ENCODE data around the gene DGKE.

DGKE gene

DNA sequence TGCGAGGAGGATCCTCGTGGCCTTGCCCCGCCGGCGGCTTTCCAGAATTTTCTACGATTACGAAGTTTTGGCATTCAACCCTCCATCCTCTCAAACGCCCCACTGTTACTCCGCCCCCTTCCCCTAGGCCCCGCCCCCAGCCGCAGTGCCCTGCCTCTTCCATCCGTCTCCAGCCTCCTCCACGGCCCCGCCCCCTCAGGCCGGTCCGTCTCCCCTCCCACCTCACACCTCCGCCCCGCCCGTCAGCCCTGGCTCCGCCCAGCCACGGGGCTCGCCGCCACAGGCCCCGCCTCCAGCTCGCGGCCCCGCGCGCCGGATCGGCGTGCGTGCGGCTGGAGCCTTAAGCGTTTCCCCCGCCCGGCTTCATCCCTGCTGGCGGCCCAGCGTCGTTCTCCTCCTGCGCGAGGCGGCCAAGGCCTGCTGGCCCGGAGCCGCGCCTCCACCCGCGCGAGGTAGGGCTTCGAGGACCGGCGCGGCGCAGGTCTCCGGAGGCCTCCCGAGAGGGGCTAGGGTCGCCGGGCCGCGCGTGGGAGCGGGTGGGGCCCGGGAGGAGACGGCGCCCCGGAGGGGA is at the start of gene DGKE, which contains the start of gene C17orf67:
Gene DGKE (plus strand): TSS at position 343 of the 571 bp plus-strand sequence. CDS start 645 bp downstream, outside the sequence.
Gene C17orf67 (minus strand): TSS at position 112 of the 571 bp plus-strand sequence. CDS start 18,110 bp downstream, outside the sequence.
- peak; percentile 91 for DNase-seq

DNA sequence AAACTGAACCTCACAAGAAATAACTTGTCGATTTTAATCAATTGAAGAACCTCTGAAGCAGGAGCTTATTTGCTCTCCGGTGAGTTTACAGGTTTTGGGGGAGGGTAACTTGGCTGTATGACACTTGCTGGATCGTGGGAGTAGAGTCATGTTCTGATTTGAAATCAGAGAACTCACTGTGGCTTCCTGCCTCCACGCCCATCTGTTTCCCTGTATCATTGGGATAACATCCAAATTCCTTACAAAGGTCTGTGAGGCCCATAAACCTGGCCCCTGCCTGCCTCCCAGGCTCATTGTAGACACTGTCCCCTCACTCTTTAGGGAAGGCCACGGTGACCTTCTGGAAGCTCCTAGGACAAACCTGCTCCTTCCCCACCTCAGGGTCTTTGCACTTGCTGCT is 48.5 kb upstream of the DGKE start:
- DNase-seq: no peak

DNA sequence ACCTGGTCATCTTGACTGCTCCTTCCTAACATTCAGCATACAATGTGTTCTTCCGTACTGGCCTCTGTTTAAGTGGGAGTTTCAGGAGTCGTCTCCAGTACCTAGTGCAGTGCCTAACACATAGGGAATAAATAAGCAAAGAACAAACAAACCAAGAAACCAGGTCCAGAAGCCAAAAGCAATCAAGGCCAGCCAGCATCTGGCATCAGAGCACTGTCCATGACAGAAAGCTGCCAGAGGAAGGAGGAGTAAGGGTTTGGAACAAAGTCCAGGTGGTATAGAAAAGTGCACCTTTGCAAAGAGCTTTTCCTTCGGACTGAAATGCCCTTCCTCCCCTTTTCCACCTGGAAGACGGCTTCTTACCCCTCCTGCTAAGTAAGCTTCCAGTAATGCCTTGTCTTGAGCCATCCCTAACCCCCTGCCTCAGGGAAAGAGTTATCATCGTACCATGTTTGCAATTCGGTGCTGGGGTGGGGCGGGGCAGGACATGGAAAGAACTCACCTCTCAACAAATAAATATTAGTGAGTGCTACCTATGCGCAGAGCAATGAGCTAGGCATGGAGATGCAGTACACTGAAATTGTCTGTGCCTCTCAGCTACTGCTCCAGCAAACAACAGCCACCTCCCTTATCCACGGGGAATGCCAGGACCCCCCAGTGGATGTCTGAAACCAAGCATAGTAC is 47.8 kb upstream of the DGKE start:
- no peak for DNase-seq

DNA sequence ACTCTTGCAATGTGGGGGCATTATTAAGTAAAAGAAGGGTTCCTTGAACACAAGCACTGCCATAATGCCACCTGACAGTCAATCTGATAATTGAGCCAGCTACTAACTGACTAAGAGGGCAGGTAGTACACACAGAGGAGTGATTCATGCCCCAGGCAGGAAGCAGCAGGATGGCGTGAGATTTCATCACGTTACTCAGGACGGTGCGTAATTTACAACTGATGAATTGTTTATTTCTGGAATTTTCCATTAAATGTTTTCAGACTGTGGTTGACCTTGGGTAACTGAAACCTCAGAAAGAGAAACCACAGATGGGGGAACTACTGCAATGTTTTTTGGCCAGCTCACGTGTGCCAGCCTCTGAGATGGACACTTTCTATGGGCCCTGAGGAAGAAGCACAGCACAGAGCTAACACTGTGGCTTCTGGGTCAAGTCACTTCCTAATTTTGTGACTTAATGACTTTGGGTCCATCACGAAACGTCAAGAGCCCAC is 46.9 kb upstream of the DGKE start:
- peak; percentile 89 for DNase-seq

DNA sequence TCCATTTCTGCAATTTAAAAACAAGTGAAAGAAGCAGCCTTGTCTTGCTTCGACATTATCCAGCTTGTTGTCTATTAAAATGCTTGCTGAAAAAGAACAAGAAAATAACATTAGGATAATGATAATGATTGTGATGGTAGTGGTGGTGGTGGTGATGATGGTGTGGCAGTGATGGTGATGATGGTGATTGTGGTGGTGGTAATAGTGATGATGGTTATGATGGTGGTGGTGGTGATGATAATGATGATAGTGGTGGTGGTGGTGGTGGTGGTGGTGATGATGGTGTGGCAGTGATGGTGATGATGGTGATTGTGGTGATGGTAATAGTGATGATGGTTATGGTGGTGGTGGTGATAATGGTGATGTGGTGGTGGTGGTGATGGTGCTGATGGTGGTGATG is 41.7 kb upstream of the DGKE start:
- DNase-seq: no peak

DNA sequence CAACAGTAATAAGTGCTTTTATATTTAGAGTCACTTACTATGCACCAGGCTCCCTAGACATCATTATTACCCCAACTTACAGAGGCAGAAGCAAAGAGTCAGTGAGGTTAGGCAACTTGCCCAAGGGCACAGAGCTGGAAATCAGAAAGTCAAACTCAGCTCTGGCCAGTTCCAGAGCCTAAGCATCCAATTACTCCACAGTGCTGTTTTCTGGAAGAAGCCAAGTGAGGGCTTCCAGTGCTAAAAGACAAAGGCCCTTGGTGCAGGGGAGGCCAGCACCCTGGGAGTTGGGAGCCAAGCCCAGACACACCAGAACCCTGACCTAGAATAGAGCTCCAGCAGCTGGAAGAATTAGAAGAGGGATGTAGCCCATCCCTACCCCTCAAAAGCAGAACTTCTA is 40.4 kb upstream of the DGKE start:
- DNase-seq: no peak

DNA sequence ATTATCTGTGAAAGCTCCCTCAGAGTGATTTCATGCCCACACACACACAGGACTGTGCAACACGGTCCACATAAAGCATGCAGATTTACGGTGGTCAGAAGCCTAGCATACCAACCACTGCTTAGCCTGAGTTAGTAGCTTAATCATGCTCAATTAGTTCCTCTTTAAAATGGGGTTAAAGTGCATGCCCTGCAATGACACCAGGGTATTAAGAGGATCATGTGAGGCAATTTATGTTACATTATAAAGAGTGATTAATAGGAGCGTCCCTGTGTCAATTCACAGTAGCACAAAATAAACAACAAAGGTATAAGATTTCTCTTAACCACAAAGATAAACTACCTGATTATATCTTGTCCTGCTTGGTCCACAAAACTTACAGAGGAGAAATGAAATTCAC is 40.0 kb upstream of the DGKE start:
- no peak for DNase-seq

DNA sequence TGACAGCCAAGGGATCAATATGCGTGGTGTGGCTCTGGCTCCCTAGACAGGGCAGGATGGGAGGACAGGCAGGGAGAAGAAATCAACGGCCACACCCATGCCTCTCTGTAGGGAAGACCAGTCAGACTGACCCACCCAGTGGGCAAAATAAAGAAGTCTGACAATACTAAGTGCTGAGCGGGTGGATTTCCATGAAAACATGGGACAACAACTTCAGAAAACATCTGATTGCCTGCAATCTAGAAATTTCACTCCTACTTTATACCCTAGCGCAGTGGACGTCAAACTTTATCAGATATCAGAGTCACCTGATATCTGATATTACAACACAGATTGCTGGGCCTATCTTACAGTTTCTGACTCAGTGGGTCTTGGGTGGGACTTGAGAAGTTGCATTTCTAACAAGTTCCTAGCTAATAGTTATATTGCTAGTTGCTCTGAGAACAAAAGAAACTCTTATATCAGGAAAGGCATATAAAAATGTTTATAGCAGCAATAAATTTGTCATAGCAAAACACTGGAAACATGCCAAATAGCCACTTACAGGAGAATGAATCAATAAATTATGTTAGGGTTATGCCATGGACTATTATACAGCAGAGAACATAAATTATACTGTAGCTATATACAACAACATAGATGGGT is 38.6 kb upstream of the DGKE start:
- no peak for DNase-seq

DNA sequence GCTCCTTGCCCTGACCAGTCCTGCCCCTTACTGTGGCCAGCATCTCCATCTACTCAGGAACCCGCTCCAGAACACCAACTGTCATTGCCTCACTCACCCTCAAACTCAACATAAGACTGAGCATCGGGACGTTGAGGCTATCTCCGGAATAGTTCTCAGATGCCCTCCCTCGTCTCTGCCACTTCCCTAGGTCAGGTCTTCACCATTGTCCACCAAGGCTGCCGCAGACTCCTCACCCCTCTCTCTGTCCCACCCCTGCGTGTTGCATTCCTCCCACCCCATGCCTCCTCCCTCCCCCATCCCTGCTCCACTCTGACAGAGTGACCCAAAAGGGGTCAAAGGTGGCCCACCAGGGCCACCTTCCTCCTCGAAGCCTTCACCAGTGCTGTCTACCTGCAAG is 37.4 kb upstream of the DGKE start:
- DNase-seq: no peak

DNA sequence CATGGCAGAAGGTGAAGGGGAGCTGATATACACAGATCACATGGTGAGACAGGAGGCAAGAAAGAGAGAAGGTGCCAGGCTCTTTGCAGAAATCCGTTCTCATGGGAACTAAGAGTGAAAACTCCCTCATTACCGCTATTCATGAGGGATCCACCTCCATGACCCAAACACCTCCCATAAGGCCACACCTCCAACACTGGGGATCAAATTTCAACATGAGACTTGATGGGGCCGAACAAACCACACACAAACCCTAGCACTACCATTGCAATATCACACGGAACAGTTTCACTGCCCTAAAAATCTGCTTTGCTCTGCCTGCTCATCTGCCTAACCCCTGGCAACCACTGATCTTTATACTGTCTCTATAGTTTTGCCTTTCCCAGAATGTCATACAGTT is 35.0 kb upstream of the DGKE start:
- DNase-seq: peak; percentile 8

DNA sequence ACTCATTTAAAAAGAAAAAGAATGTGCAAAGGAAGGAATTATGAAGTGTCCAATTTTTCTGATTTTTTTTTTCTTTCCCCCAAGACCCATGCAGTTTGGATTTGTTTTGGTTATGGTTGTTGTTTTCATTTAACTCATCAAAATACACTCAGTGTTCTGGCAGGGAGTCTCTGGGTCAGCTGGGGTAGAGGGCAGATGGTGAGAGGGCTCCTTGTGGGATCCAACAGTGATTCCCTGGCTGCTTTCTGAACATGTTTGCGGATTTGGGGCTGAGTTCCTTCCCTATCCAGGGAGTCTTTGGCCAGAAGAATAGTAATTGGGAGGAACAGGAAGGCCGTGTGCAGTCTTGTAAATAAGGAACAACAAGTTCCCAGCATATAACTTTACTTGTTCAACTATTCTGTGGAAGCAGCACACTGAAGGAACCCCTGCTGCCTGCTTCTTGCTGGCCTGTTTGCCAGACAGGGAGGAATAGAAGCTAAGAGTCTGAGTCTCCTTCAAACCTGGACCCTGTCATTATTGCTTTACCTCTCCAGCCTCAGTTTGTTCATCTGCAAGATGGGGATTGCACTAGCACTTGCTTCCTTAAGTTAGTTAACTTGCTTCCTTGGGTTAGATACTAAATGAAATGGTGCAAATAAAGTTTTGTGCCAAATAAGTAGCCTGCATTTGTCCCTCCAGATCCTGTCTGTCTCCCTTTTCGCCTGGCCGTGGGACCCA is 32.3 kb upstream of the DGKE start:
- DNase-seq: no peak

DNA sequence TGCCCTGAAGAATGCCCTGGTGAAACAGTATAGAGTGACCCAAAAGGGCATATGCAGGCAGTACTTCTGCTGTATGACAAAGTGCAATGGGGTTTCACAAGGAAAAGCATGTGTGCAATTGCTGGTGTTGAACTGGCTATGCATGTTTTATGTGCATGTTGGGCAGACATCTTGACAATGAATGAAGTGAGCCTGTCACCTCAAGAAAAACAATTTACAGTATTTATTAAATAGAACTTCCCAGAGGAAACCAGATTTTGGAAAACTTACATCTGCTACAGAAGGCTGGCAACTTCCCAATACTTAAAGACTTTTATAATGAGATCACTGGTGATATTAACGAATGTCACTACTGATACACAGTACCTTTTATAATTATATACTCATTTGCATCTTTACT is 30.9 kb upstream of the DGKE start:
- no peak for DNase-seq

DNA sequence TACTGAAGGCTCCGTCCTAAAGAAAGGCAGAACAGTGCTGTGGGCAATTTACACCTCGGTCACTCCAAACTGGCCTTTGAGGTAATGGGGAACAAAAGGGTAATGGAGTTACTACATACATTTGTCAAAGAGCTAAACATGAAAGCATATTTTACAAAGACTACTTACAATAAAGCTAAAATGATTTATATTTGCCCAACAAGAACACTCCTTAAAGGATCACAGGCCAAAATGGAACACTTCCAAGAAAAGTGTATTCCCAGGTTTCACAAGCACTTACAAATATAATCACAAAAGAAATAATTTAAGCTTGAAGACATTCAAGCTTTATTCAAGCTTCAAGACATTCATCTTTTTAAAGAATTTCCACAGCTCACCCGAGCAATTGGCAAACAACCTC is 29.5 kb upstream of the DGKE start:
- DNase-seq: no peak

DNA sequence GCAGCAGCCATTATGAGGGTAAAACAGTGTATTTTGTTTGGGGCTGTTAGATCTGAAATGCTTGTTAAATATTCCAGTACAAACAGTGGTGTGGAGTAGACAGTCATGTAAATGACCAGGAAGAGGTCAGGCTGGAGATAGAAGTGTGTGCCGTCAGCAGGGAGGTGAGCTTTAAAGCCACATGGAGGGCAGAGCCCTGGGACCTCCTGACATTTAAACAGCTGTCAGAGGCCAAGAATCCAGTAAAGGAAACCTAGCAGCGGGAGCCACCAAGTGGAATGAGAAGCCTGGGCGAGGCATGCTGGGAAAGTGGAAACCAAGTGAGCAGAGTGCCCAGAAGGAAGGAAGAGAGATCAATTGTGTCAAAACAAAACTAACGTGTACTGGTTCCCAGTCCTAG is 27.0 kb upstream of the DGKE start:
- DNase-seq: no peak

DNA sequence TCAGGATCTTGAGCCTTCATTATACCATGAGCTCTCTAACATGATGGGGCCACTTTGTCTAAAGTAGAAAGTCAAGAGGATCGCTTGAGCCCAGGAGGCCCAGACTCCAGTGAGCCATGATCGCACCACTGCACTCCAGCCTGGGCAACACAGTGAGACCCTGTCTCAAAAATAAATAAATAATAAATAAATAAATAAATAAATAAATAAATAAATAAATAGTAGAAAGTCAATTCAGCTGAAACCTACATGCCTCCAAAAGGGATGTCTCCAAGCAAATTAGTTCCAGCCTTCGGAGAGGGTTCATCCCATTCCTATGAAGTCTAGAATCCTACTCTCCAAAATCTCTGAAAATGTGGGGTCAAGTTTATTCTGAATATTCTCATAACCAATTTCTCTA is 26.2 kb upstream of the DGKE start:
- DNase-seq: no peak

DNA sequence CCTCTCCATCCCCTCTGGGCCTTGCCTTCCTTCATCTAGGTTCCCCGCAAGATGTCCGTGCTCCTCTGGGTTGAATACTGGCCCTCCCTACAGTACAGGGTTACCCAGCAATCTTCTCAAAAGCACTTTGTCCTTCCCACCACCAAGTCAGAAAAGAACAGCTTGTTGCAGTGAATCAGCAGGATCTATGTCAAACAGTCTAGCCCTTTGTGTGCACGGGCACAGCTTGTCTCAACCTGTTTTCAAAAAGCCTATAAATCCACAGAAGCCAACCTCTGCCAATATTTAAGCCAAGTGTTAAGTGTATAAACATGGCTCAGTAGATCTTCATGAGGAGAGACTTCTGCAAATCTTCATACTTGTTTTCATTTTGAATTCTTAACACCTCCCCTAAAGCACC is 25.4 kb upstream of the DGKE start:
- no peak for DNase-seq

DNA sequence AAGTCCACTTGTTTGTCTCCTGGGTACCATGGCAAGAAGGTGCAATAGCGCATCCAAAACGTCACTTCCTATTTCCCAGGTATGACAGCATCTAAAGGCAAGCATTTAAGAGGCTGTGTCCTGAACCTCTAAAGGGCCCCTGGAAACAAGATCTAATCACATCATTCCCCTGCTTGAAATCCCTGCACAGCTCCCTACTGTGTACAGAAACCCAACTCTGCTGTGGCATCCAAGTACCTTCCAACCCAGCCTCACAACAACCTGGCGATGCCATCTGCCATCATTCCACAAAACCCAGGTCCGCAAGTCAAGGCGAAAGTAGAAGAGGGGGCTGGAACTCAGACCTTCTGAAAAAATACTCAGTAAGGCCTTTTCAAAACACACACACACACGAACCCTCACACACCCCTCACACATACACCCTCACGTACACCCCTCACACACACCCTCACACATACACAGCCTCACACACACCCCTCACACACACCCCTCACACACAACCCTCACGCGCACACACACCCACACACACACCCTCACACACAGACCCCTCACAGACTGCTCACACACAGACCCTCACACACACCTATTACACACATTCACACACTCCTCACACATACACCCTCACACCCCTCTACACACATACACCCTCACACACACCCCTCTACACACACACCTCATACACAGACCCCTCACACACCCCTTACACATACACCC is 24.7 kb upstream of the DGKE start:
- no peak for DNase-seq

DNA sequence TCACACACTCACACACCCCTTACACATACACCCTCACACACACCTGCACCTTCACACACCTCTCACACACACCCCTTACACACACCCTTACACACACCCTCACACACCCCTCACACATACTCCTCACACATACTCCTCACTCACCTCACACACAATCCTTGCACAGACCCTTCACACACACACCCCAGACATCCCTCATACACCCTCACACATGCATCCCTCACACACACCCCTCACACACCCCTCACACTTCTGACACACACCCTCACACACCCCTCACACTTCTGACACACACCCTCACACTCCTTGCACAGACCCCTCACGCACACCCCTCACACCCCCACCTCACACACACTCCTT is 24.2 kb upstream of the DGKE start:
- no peak for DNase-seq

DNA sequence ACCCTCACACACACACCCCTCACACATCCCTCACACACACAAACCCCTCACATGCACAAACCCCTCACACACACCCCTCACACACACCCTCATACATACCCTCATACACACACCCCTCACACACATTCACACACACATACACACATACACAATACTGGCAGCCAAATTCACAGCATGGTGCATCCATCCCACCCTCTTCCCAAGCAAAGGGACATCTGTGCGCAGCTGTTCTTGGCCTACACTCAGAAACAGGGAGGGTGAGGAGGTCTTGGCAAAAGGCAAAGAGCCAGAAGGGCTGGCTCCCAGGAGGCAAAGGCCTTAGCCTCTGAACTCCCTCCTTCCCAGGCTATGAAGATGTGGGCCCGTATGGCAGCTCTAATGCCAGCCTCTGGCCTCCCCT is 23.6 kb upstream of the DGKE start:
- DNase-seq: no peak

DNA sequence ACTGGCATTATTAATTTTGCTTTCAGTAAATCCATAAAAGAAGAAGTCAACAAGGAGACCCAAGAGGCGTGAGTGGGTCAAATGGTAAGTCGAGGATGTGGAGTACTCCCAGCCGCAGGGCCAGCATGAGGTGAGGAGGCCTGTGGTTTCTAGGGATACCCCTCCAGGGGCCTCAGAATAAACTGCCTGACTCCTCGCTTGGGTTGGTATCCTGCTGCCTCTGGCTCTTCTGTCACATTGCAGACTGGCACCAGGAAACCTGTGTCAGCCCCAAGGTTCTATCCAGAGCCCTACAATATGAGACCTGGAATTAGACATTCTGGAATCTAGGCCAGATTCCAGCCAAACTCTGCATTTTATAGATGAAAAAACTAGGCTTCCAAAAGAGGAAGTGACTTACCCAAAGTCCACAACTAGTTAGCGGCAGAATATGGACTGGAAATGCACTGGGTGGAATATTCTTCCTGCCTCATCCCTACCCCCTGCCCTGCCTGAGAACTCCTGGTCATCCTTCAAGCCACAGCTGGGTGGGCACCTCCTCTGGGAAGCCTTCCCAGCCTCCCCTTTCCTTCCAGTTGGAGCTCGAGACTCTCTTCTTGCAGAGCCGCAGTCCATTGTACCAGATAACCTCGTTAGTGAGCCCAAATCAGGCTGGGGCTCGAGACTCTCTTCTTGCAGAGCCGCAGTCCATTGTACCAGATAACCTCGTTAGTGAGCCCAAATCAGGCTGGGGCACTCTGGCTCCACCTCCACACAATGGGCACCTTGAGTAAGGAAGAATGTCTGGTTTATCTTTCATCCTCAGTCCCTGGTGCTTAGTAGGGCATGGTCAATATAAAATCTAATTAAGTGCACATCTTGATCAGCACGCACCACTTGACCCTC is 22.8 kb upstream of the DGKE start:
- no peak for DNase-seq

DNA sequence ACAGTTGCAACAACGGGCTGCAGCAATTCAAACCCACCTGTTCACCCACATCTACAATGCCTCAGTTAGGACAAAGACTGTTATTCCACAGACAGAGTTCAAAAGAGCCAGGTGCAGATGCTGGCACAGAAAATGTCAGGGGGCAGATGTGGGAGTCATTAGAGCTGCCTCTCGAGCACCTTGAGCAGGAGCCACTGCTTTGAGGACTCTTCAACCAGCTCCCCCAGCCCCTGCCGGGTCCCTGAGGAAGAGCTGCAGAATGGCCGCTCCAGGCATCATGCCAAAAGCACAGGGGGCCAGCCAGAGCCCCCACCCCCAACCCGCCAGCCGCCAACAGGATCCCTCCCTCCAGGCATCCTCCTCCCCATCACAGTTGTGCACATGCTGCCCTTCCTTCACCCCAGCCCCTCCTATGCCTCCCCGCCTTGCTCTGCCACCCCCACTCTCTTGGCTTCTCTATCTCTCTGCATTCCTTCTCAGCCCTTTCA is 21.0 kb upstream of the DGKE start:
- no peak for DNase-seq

DNA sequence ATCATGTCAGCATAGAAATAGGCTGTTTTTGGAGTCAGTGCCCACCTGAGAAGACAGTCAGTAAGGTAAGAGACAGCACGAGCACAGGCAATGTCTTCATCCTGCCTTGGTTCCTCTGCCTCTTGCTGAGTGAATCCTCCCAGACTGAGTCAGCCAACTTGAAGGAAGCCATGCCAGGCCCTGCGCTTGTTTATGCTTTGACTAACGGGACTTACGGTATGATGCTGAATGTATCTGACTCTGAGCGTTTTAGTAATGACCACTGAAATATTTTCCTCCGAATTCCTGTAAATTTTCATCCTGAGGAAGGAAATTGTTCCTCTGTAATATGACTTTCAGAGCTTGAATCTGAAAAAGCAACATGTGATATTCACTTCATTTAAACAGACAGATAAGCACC is 18.2 kb upstream of the DGKE start:
- DNase-seq: no peak
